MCF 10A (cell line): ENCODE data around the gene HIBCH. TPM values are rescaled to one million over a fixed set of nuclear protein-coding genes. Genes with fewer than 3 reads are reported as not detected.
A peak's percentile ranks its signal among the peaks of the same experiment; 100 is the strongest.
"Not testable (repeated sequence)": the region's sequence is repeated elsewhere in the genome, so short reads cannot be mapped to it uniquely, and the experiment has no call there.

ENCODE experiments used
- BruUV-seq: library from RNA; stranded (reverse); fragments of 400-500 nt; replicated peaks from 2 replicates; lab custom pipeline; 2021; lab: Mats Ljungman, UMichigan
- CTCF ChIA-PET: fragments of 300-600 bp; sonication (Branson Sonifier 250); formaldehyde crosslinking; extraction: SDS; loops from one replicate; lab custom pipeline; 2021; ENCODE audit warnings: antibody characterized with exemption, inconsistent platforms; lab: Yijun Ruan, JAX
- POLR2A ChIA-PET: fragments of 300-600, 350-650 bp; sonication (Branson Sonifier 250); formaldehyde crosslinking; extraction: SDS; loops from one replicate; lab custom pipeline; 2020; ENCODE audit warnings: antibody characterized with exemption, inconsistent platforms; lab: Yijun Ruan, JAX
- DNase-seq: peaks from one replicate; pipeline ENCODE4 v3.0.0-alpha.2; 2018; ENCODE audit not compliant: unreplicated experiment
- H3K27ac Mint-ChIP-seq: one replicate; pipeline ENCODE4 v1.8.0; 2022; ENCODE audit warnings: mild to moderate bottlenecking, low read depth, mixed read lengths; ENCODE audit not compliant: unreplicated experiment
- H3K27me3 Mint-ChIP-seq: one replicate; pipeline ENCODE4 v1.8.0; 2022; ENCODE audit warnings: mixed read lengths; ENCODE audit not compliant: insufficient read depth, unreplicated experiment
- H3K36me3 Mint-ChIP-seq: one replicate; pipeline ENCODE4 v1.8.0; 2022; ENCODE audit warnings: mild to moderate bottlenecking, moderate library complexity, mixed read lengths; ENCODE audit not compliant: insufficient read depth, unreplicated experiment
- H3K4me1 Mint-ChIP-seq: one replicate; pipeline ENCODE4 v1.8.0; 2022; ENCODE audit warnings: mixed read lengths; ENCODE audit not compliant: insufficient read depth, unreplicated experiment
- H3K4me3 Mint-ChIP-seq: one replicate; pipeline ENCODE4 v1.8.0; 2022; ENCODE audit warnings: mild to moderate bottlenecking, moderate library complexity, mixed read lengths; ENCODE audit not compliant: unreplicated experiment
- H3K9me3 Mint-ChIP-seq: one replicate; pipeline ENCODE4 v1.8.0; 2022; ENCODE audit warnings: mixed read lengths; ENCODE audit not compliant: unreplicated experiment
- CTCF ChIP-seq: fragments of 200-600 bp; IDR thresholded peaks from one replicate; pipeline ENCODE4 v1.8.0; 2022; ENCODE audit warnings: antibody characterized with exemption, mild to moderate bottlenecking; ENCODE audit not compliant: unreplicated experiment
- intact Hi-C: fragments of 100-400 bp; cut with micrococcal nuclease; formaldehyde crosslinking; loops from 2 replicates; pipeline ENCODE4 v1.14.1; 2022
- total RNA-seq: library from RNA; stranded (reverse); gene quantifications from 2 replicates; pipeline ENCODE4 v1.2.3, GENCODE V29; 2022

HIBCH gene
- total RNA-seq, 1 experiment from 2014 or later = 14.7 TPM

- no TSS peak for BruUV-seq
- no peak overlapping the region for H3K4me3 Mint-ChIP-seq
- ChIA-PET CTCF (interaction anchor here (0.7 to 4.5 kb wide), 8 partner anchors 11 to 230 kb away, joined by 3 to 29 read pairs (median 6); no protein-coding TSS in a partner anchor), POLR2A (interaction anchor here (0.6 kb wide), 1 partner anchor 245 kb away, joined by 3 read pairs; no protein-coding TSS in a partner anchor)
- no peak overlapping the region for H3K27ac Mint-ChIP-seq
- H3K4me1 Mint-ChIP-seq = peaks cover 34% of the 10 kb centered on the region
- no peak for TF ChIP-seq CTCF
- intact Hi-C loops = no loop called here
- H3K27me3 Mint-ChIP-seq = no peaks in the 10 kb centered on the region
- peaks cover 9% of the 10 kb centered on the region for H3K36me3 Mint-ChIP-seq
- no peaks in the 10 kb centered on the region for H3K9me3 Mint-ChIP-seq
- DNase-seq = no peak
These were observed 5.7 kb downstream of the HIBCH start for GRCh38 chr2:190313880-190314279.

- H3K27ac Mint-ChIP-seq, BruUV-seq, H3K36me3 Mint-ChIP-seq, H3K9me3 Mint-ChIP-seq, H3K27me3 Mint-ChIP-seq, H3K4me3 Mint-ChIP-seq, intact Hi-C loops: not testable (repeated sequence)
- DNase-seq = peak; percentile 12
- POLR2A ChIA-PET = interaction anchor here (0.6 kb wide), 1 partner anchor 34 kb away, joined by 3 read pairs; no protein-coding TSS in a partner anchor
- peaks cover 27% of the 10 kb centered on the region for H3K4me1 Mint-ChIP-seq
- CTCF ChIA-PET = interaction anchor here (1.0 to 4.5 kb wide), 3 partner anchors 10 to 224 kb away, joined by 3 to 29 read pairs (median 3); no protein-coding TSS in a partner anchor
These were observed 7.0 kb downstream of the HIBCH start for GRCh38 chr2:190312635-190313025.

- no peak for TF ChIP-seq CTCF
- no TSS peak for BruUV-seq
- DNase-seq = no peak
These were observed 7.6 kb downstream of the HIBCH start for GRCh38 chr2:190311893-190312634.

GRCh38 chr2:190308031-190308430 lies 11.6 kb downstream of the HIBCH start:
- Mint-ChIP-seq H3K4me1 (no peaks in the 10 kb centered on the region), H3K4me3 (no peak overlapping the region), H3K27ac (no peak overlapping the region), H3K36me3 (peaks cover 9% of the 10 kb centered on the region), H3K9me3 (no peaks in the 10 kb centered on the region), H3K27me3 (no peaks in the 10 kb centered on the region)
- intact Hi-C loops = no loop called here
- BruUV-seq = no TSS peak
- no peak for DNase-seq
- ChIA-PET CTCF (interaction anchor here (1.8 kb wide), 1 partner anchor 219 kb away, joined by 9 read pairs; no protein-coding TSS in a partner anchor), POLR2A (interaction anchor here (0.9 kb wide), 1 partner anchor 11 kb away, joined by 3 read pairs; no protein-coding TSS in a partner anchor)
- no peak for TF ChIP-seq CTCF

More at GRCh38 chr2:190311893-190312634, 7.6 kb downstream of the HIBCH start:
- POLR2A ChIA-PET = interaction anchor here (0.6 kb wide), 1 partner anchor 35 kb away, joined by 3 read pairs; no protein-coding TSS in a partner anchor
- no peaks in the 10 kb centered on the region for H3K27me3 Mint-ChIP-seq
- intact Hi-C loops = no loop called here
- H3K4me3 Mint-ChIP-seq = no peak overlapping the region
- peaks cover 21% of the 10 kb centered on the region for H3K4me1 Mint-ChIP-seq
- H3K27ac Mint-ChIP-seq = no peak overlapping the region
- H3K9me3 Mint-ChIP-seq = no peaks in the 10 kb centered on the region
- CTCF ChIA-PET = interaction anchor here (0.9 to 4.5 kb wide), 4 partner anchors 10 to 224 kb away, joined by 3 to 29 read pairs (median 3); no protein-coding TSS in a partner anchor
- peaks cover 9% of the 10 kb centered on the region for H3K36me3 Mint-ChIP-seq
